ENCODE data around the gene ARHGAP24.
"Not testable (repeated sequence)": the region's sequence is repeated elsewhere in the genome, so short reads cannot be mapped to it uniquely, and the experiment has no call there.

Gene ARHGAP24

DNA sequence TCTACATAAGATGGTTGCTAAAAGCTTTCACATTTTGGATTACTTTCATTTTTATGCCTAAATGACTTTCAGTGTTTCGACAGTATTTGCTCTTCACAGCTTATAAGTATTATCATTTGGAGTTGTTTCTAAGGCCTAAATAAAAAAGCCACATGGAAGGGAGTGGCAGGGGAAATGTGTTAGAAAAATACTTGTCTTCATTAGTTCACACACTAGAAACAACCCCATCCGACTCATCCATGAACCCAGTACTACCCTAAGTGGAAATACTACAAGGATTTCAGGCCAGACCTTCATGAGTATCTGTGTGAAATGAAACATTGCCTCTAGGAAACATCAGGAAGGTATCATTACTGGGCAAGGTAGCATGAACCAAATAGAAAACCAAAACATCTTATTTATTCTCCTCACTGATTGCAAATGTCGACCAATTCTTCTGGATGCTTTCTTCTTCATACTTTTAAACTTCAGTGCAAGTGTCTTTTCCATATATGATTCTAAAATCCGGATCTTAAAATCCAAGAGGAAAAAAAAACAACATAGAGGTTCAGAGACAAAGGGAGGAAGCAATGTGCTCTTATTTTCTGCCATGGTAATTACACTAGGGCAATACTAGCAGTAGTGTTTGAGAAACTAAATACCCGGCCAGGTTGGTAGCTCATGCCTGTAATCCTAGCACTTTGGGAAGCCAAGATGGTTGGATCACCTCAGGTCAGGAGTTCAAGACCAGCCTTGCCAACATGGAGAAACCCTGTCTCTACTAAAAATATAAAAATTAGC is 349.4 kb downstream of the ARHGAP24 start:
- peak; percentile 11 for DNase-seq

DNA sequence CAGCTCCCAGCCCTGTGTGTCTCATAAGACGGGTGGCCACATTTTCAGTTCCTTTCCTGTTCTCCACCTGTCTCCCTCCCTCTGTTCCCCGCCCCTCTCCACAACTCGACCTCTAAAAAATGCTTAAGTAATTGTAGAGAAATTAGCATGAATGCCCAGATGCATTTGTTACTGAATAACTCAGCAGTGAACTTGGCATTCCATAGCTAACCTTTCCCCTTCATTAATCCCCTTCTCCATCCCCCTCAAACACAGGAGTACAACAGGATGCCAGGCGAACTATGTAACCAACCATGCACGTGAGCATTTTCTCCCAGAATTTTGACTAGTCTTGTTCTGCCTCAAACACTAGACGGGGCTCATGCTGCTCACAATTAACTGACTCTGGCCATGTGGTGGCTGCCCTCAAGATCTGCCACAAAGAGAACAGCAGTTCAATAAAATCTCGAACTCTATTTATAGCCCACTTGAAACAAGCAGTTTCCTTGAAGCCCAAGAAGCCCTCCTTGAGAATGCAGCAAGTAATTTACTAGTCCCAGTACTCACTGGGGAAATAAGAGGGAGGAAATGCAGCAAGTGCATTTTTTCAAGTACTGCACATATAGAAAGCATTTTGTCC is 351.2 kb downstream of the ARHGAP24 start:
- DNase-seq, result peak; percentile 71

DNA sequence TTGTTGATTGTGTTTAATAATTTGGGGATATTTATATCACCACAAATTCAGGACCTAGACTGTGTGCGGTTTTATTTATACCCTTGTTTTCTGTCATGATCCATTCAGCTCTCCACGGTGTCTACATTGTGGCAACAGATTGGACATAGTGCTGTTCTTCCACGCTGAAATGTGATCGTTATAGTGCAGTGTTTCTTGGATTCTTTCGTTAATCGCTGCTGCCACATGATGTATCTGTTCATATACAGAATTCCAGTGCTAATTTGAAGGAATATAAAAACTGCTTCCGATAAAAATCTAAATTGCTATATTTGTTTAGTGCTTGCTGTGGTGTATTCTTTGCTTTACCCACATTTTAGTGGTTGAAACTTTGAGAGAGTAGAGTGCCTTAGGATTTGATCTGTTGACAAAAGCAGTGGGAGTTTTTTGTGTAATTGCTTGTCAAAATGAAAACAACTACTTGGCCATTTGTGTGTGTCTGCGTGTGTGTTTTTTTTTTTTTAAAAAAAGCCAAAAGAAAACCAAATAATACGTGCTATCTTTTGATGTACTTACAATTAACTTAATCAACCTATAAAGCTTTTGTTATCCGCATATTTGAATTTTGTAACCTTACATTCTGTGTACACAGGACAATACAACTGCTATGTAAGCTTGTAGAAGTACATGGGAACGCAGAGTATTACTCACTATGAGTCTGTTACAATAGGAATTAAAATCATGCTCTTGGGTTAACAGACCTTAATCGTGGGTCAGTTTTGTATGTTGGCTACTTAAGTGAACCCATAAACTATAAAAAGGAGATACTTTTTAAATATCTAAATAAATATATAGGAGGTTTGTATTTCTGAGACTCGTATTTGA is 353.3 kb downstream of the ARHGAP24 start:
- peak; percentile 66 for DNase-seq

DNA sequence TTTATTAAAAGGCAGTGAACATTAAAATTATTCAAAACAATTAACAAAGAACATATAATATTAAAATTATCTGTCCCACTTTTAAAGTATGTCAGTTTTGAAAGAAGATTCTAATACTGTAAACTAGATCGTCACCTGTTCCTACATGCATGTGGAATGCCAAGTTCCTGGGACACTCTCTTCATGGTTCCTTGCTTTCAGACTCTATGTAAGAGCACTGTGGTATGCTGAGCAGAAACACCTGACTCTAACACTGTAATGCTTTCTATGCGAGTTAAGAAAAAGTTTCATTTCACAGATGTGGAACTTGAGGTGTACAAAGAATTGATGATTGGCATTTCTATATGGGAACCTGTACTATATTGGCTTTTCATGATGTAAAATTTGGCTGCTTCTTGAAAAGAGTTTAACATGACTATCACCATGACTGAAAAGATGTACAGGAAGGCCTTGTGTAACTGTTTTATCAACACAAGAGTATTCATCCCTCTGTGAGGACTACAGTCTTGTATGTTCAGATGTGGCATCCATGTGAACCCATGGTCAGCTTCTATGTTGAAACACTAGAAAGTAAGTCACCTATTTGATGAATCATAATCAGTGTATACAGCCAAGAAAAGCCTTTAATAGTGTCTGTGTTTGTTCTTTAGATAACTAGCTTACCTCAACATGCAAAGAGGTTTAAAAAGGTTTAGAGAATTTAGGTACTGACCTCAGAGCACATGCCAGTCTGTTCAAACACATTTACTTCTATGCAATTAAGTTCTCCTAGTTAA is 354.5 kb downstream of the ARHGAP24 start:
- peak; percentile 27 for DNase-seq

DNA sequence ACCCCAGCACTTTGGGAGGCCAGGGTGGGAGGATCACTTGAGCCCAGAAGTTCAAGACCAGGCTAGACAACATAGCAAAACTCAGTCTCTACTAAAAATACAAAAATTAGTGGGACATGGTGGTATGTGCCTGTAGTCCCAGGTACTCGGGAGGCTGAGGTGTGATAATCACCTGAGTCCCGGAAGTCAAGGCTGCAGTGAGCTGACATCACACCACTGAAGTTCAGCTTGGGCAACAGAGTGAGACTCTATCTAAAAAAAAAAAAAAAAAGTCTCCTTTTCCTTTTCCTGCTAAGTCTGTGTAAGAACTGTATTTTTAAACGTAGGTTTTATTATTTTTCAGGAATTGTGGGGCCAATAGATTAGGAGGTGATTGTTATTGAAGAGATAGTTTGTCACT is 356.7 kb downstream of the ARHGAP24 start:
- DNase-seq, result no peak

DNA sequence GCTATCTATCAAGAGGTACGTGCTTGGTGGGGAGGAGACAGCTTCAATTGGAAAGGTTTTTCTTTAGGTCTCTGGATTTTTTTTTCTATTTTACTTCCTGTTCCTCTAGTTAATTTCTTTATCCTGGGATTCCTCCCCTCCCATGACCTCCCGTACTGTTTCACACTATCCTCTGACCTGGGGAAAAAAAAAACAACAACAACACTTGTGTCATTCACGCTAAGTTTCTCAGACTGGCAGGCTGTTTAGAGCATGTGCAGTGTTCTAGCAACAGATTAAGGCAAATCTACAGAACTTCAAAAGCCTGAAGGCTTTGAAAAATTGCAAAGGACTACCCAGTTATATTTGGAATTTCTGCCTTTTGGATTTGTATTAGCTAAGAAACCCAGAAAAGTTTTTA is 358.4 kb downstream of the ARHGAP24 start:
- DNase-seq, result no peak

DNA sequence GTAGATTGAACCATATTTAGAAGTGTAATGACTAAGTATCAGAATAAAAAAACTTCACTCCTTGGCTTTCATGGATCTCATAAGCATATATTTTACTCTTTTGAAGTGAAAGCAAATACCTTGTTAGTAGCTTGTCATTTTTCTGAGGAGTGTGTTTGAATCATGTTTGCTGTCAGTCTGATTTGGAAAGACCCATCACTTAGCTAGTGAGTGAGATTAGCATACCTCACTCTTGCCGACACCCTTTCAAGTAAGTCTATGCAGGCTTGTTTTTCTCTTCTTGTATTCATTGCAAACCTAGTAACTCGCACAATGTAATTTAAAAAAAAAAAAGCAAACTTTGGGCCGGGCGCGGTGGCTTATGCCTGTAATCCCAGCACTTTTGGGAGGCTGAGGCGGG is 360.0 kb downstream of the ARHGAP24 start:
- no peak for DNase-seq

DNA sequence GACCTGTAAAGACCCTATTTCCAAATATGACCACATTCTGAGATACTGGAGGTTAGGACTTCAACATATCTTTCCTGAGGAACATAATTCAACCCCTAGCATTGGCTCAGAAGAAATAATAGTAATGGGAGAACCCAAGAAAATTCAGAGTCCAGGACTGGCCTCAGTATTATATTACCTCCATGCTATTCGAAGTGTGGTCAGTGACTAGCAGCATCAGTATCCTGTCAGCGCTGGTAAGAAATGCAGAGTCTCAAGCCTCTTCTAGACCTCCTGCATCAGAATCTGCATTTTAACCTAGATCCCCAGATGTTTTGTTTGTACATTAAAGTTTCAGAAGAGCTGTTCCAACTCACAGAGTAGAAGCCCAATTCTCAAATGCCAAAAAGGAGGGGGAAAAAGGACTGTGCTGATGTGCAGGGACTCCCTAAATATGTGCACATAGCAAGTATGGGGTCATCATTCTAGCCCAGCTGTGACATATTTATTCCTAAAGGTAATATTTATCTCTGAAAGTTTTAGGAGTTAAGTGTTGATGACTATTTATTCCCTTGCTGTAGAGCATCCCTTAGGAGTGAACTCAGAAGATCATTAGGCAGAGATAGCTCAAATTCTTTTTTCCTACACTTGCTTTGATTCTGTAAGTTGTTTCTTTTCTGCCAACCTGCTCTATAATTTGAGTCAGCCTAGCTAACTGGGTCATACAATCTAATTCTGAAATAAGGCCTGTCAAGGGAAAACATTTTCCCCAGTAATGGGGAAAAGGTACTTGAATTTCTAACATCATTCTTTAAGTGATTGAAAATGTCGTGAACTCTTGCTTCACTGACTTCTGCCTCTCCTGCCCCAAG is 361.9 kb downstream of the ARHGAP24 start:
- DNase-seq, result no peak

DNA sequence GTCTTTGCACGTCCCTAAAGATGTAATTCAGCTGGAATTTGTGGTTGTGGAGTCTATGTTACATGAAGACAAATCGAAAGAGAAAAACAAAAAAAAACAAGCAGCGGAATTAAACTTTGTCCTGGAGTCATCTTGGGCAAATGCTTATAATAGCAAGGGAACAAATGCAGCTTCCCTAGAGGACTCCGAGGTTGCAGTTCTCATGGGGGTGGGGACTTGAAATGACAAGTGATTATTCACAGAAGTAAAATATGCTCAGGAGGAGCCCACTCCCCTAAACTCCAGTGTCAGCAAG is 362.4 kb downstream of the ARHGAP24 start:
- no peak for DNase-seq

DNA sequence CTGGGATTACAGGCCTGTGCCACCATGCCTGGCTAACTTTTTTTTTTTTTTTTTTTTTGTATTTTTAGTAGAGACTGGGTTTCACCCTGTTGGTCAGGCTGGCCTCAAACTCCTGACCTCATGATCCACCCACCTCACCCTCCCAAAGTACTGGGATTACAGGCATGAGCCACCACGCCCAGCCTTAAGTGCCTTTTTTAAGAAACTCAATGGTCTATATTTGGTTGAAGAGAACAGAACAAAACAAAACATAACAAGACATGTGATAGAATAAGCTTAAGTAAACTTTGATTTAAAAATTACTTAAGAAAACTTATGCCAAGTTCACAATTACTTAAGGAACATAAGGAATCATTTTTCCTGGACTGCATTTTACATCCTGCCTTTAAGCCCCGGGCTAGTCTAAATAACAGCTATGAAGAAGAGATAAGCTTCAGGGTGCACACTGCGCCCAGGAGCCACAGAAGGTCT is 365.1 kb downstream of the ARHGAP24 start:
- not testable (repeated sequence) for DNase-seq

DNA sequence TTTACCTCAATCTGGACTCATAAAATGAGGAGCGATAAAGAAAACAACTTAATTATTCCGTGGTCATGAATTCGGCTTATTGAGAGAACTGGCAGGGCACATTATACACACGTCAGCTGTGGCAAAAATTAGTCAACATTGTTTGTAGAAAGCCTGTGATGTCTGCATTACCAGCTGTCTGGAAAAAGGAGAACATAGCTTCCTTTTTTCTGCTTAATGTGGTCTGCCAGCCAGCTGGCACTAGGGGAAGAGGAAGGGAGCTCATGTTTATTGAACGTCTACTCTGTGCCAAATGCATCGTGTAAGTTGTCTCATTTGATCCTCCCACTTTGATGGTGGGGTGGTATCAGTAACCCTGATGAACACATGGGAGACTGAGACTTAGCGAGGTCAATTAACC is 367.6 kb downstream of the ARHGAP24 start:
- DNase-seq, result peak; percentile 24

DNA sequence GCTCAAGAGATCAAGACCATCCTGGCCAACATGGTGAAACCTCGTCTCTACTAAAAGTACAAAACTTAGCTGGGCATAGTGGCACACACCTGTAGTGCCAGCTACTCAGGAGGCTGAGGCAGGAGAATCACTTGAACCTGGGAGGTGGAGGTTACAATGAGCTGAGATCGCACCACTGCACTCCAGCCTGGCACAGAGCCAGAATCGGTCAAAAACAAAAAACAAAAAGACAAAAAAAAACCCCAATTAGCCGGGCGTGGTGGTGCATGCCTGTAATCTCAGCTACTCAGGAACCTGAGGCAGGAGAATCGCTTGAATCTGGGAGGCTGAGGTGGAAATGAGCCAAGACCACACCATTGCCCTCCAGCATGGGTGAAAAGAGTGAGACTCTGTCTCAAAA is 378.8 kb downstream of the ARHGAP24 start:
- peak; percentile 38 for DNase-seq

DNA sequence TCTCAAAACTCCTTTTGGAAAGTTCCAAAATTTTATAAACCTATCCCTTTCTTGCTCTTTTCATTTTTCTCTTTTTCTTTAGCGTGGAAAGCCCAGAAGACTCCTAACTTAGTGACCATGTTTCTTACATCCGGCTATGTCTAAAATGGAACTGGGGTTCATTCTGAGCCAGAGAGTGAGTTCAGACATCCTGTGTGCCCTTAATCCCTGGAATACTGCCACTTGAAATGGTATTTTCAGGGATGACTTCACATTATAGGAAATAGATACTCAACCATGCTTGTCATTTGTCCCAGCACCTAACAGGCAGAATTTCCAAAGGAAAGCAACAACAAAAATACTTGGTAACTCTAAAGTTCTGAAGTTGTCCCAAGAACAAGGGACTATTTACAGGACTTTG is 379.6 kb downstream of the ARHGAP24 start:
- DNase-seq, result no peak

DNA sequence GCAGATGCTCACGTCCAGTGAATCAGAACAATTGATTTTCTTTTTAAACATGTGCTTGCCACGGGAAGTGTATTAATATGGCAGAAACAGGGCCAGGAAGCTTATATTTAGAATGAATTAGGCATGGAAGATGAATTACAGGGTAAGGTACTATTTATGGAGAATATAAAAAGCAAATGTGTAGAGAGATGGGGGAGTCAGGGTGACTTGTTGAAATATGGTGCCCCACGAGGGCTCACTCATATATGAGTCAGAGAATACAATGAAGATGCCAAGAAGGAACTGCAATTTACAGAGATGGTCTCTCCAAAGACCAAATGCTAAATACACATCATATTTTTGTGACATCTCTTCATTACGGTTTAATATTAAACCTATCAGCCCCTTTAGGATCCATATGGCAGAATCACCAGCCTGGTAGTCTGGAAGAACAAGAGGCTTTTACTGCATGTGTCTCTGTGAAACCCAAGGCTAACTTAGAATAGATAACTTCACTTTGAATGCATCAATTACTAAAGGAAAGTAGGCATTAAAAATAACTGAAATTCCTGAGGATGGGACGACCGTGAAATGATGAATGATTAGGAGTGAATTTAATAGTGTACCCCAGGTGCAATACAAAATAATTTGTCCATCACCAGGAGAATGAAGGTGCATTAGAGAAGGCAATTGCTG is 385.3 kb downstream of the ARHGAP24 start:
- no peak for DNase-seq

DNA sequence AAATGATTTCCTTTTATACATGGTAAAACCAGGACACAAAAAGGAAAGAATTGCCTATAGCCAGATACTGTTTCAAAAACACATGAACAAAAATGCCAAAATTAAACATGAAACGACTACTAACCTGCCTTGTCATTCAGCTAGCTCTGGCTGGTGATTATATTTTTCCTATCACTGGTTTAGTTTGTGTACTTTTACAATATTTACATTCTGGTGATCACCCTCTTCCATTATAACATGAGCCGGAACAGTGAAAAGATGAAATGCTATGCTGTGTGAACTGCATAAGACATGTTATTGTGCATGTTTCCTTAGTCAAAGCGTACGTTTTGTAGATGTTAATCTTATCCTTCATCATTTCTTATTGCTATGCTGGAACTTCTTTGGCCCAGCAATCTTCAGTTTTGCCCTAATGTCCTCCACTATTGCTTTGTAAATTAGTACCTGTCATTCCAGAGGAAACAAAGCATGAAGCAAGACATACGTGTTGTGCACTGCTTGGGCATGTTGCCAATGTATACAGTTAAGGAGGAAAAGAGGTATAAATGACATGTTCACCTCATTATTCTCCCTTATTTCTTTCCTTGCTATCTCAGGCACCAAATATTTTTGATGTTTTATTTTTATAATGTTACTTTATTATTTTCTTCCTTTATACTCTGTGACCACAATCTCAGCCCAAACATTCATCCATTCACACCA is 386.3 kb downstream of the ARHGAP24 start:
- DNase-seq, result peak; percentile 87

DNA sequence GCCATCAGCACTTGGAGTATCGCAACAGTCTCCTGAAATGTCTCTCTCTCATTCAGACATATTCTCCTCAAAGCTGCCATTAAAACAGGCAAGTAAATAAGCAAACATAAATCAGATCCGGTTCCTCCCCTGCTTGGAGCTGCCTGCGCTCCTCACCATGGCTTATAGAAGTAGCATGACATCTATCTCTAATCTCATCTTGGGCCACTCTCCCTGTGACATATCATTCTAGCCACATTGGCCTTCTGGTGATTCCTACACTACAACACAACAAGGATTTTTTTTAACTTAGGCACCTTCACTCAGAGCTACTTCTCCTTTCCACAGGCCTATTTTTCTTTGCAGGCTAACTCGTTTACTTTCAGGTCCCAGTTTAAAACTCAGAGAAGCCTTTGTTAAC is 387.9 kb downstream of the ARHGAP24 start:
- no peak for DNase-seq

DNA sequence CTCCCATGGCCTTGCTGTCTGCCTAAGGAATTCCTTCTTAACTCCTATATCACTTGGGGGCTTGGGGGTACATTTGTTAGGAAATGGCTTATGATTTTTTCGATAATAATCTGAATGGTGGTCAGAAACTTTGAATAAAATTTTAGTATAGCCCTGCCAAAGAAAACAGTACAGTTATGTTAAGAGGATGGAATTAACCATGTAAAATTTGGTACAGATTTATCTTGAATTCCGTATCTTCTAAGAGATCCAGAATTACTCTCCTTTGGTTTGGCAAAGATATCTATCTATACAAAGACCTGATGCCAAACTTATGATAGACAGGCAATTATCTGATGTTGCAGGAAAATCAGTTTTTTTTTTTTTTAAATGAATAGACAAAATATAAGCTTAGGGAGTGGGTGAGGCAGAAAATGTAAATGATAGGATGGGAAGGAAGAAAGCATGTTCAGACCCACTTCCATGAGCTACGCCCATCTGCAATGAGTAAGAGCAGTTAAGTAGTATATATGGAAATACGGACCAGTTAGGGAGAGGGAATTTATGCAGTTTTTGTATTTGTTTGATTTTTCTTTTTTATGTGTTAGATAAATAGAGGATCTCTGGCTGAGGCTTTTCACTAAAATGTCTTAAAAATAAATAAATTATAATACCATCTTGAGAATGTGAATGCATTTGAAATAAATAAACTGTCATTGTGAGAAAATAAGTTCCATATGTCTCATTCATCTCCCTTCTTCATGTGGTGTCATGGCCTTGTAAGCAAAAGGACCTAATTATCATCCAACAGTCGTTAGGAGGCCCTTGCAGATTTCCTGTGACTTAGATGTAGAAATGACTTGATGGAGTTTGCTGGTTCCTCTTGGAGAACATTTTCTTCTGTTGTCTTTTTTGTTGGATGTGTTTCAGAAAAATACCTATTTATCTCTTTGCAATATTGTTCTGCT is 389.6 kb downstream of the ARHGAP24 start:
- no peak for DNase-seq

DNA sequence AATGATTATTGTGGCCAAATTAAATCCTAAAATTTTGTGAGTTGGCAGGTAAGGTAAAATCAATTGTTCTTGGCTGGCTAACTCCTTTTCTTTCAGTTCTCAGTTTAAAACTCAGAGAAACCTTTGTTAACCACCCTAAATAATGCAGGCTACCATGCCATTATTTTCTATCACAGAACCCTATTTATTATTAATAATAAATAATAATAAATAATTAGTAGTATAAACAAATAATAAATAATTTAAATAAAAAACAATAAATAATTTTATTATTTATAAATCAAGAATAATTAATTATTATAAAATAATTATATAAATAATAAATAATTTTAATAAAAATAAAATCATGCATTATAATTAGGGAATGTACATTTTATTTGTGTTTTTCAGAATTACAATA is 390.3 kb downstream of the ARHGAP24 start:
- DNase-seq, result no peak

DNA sequence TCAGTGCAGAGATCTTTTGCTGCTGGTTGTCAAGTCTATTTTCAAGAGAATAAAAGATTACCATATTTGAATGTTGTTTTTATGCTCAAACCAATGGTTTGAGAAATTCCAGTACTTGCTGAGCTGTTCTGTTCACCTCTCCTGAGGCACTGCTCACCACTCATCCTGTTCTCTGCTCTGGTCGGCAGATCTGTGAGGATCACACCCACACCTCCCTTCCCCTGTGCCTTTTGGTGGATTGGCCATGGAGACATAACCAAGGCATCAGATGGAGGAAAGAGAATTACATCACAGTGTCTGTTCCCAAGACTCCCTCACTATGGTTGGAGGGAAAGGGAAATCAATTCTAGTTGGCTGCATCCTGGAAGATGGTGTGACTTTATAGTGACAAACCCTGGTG is 391.6 kb downstream of the ARHGAP24 start:
- no peak for DNase-seq

DNA sequence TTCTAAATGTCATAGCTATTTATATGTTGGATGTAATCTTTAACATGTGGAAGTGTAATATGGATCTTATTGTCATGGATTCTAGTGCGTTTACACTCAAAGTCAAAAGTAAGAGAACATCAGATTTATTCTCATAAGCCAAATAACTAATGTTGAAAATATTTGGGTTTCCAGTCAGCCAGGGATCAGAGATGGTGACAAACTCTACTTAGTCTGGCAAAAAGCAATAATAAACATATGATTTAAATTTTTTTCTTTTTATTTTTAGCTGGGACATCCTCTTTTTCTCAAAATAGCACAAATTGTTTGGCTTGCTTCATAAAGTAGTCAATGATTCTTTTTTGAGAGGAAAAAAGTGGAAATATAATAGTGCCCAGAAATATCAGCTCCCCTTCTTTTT is 392.3 kb downstream of the ARHGAP24 start:
- no peak for DNase-seq

Data from NCI-H69 (cell line).